Stimulated activated memory B cell treated with anti-CD40 and anti-IgM and Interleukin-4, amounts not matched to agents 10 μg/mL and 1 μg/mL and 100 μg/mL, for 72 hours (primary cell): ENCODE measurements around the gene RNASEH2B.

Experiments used
- ATAC-seq: fragments of 150-1000 bp; cut with Tn5 transposase; 2 replicates; pipeline ENCODE4 v1.10.0; 2021
- H3K27ac Mint-ChIP-seq: one replicate; pipeline ENCODE4 v1.8.0; 2022; ENCODE audit warnings: mild to moderate bottlenecking, mixed read lengths
- H3K27me3 Mint-ChIP-seq: one replicate; pipeline ENCODE4 v1.8.0; 2022; ENCODE audit warnings: mixed read lengths
- H3K36me3 Mint-ChIP-seq: one replicate; pipeline ENCODE4 v1.8.0; 2022; ENCODE audit warnings: mixed read lengths
- H3K4me1 Mint-ChIP-seq: one replicate; pipeline ENCODE4 v1.8.0; 2022; ENCODE audit warnings: mixed read lengths
- H3K4me3 Mint-ChIP-seq: one replicate; pipeline ENCODE4 v1.8.0; 2022; ENCODE audit warnings: mild to moderate bottlenecking, moderate library complexity, mixed read lengths
- H3K9me3 Mint-ChIP-seq: one replicate; pipeline ENCODE4 v1.8.0; 2022; ENCODE audit warnings: mixed read lengths

Gene RNASEH2B

DNA sequence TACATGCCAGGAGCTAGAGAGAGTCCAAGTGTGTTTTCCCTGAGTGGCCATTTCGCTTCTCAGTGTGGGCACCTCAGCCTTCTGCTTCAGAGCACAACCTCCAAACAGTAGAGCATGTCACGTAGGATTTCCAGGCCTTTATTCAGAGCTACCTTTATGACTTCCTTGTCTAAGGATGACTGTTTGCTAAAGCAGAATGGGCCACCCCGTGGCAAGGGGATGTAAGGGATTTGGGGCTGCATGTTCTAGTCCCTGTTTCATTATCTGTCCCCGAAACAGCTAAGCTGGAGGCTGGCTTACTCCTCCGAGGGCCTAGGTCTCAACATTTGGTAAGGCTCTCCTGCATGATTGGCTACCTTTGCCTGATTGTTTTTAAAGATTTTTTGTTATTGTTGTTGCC, 6.0 kb downstream of the RNASEH2B start:
- no peaks in the 10 kb centered on the region for H3K9me3 Mint-ChIP-seq
- no peaks in the 10 kb centered on the region for H3K36me3 Mint-ChIP-seq
- peak overlapping the region; percentile 51 for H3K4me3 Mint-ChIP-seq

GRCh38 chr13:50916701-50917184, 7.2 kb downstream of the RNASEH2B start:
- ATAC-seq: peak; percentile 50
- peaks cover 71% of the 10 kb centered on the region for H3K4me1 Mint-ChIP-seq
- peak overlapping the region; percentile 65 for H3K4me3 Mint-ChIP-seq
- H3K27me3 Mint-ChIP-seq: no peaks in the 10 kb centered on the region
- peaks cover 2% of the 10 kb centered on the region for H3K36me3 Mint-ChIP-seq
- H3K27ac Mint-ChIP-seq: peak overlapping the region; percentile 91
- H3K9me3 Mint-ChIP-seq: no peaks in the 10 kb centered on the region

More for the DNA sequence above, 6.0 kb downstream of the RNASEH2B start:
- Mint-ChIP-seq H3K27me3 (no peaks in the 10 kb centered on the region), H3K4me1 (peaks cover 82% of the 10 kb centered on the region), H3K27ac (peak overlapping the region; percentile 91)
- peak; percentile 53 for ATAC-seq

DNA sequence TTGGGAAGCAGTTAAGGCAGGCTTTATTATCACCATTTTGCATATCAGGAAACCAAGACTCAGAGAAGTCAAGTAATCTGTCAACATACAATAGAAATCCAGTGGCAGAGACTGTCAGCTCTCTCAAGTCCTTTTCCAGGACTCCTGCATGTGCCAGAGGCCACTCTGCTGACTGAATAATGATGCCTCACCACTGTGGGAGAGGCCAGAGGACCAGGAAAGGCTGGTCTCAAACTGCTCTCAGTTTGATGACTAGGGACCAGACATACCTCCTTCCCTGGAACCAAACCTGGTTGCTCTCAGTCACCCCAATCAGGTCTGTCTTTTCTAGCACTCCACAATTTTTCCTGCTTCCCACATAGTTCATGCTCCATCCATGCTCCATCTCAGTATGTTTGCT, 8.0 kb downstream of the RNASEH2B start:
- Mint-ChIP-seq H3K4me3 (no peak overlapping the region), H3K27ac (peak overlapping the region; percentile 91), H3K9me3 (peaks cover 4% of the 10 kb centered on the region), H3K36me3 (peaks cover 10% of the 10 kb centered on the region), H3K27me3 (no peaks in the 10 kb centered on the region), H3K4me1 (peaks cover 62% of the 10 kb centered on the region)
- ATAC-seq: no peak

- peaks cover 20% of the 10 kb centered on the region for H3K36me3 Mint-ChIP-seq
- H3K4me3 Mint-ChIP-seq: no peak overlapping the region
- H3K27ac Mint-ChIP-seq: peak overlapping the region; percentile 91
- no peaks in the 10 kb centered on the region for H3K27me3 Mint-ChIP-seq
- H3K9me3 Mint-ChIP-seq: peaks cover 9% of the 10 kb centered on the region
- no peak for ATAC-seq
- peaks cover 61% of the 10 kb centered on the region for H3K4me1 Mint-ChIP-seq
These were observed 9.0 kb downstream of the RNASEH2B start for GRCh38 chr13:50918567-50918966.

GRCh38 chr13:50919277-50919676, 9.7 kb downstream of the RNASEH2B start:
- no peak overlapping the region for H3K4me3 Mint-ChIP-seq

DNA sequence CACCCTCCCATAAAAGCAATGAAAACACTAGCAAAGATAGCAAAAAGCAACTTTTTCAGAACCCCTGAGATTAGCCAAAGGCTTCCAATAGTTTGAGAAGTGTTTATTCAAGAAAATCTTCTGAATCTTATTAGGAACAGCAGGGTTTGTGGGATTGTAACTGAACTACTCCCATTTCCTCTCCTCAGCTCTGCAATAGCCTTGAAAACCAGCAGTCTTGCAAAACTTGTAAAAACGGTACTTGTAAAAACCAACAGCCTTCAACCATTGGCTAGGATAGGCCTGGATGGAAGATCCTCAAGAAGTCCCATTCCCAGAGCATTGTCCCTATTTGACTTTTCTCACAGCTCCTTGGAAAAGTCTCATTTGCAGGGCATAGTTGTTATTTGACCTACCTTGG, 12.1 kb downstream of the RNASEH2B start:
- H3K4me1 Mint-ChIP-seq: peaks cover 51% of the 10 kb centered on the region
- ATAC-seq: no peak
- peaks cover 16% of the 10 kb centered on the region for H3K9me3 Mint-ChIP-seq
- peaks cover 44% of the 10 kb centered on the region for H3K36me3 Mint-ChIP-seq
- no peak overlapping the region for H3K4me3 Mint-ChIP-seq
- H3K27me3 Mint-ChIP-seq: no peaks in the 10 kb centered on the region
- H3K27ac Mint-ChIP-seq: no peak overlapping the region

More at GRCh38 chr13:50919277-50919676, 9.7 kb downstream of the RNASEH2B start:
- ATAC-seq: no peak
- Mint-ChIP-seq H3K27ac (peak overlapping the region; percentile 91), H3K4me1 (peaks cover 59% of the 10 kb centered on the region), H3K9me3 (peaks cover 11% of the 10 kb centered on the region), H3K27me3 (no peaks in the 10 kb centered on the region), H3K36me3 (peaks cover 27% of the 10 kb centered on the region)

GRCh38 chr13:50923272-50923671, 13.7 kb downstream of the RNASEH2B start:
- no peak for ATAC-seq
- H3K36me3 Mint-ChIP-seq: peaks cover 44% of the 10 kb centered on the region
- no peaks in the 10 kb centered on the region for H3K27me3 Mint-ChIP-seq
- peaks cover 16% of the 10 kb centered on the region for H3K9me3 Mint-ChIP-seq
- peaks cover 40% of the 10 kb centered on the region for H3K4me1 Mint-ChIP-seq
- H3K4me3 Mint-ChIP-seq: no peak overlapping the region
- no peak overlapping the region for H3K27ac Mint-ChIP-seq

- ATAC-seq: no peak
- Mint-ChIP-seq H3K36me3 (peaks cover 47% of the 10 kb centered on the region), H3K4me1 (peaks cover 35% of the 10 kb centered on the region)
These were observed 14.4 kb downstream of the RNASEH2B start for GRCh38 chr13:50924025-50924424.

DNA sequence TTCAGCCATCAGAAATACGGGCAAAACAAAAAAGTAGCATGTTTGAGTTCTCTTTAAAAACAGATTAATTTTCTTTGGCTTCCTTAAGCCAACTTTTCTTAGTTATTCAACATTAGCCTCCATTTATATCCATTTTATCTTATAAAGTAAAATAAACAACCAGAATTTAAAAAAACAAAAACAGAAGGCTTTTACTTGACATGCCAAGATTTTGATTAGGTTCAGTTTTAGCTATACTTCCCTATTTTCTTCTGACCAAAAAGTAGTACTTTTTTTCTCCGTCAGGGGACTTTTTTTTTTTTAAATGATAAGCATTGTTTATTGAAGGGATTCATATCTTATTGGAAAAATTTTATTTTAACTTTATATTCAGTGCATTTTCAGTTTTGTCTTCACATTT, 18.1 kb downstream of the RNASEH2B start:
- Mint-ChIP-seq H3K27me3 (no peaks in the 10 kb centered on the region), H3K9me3 (peaks cover 11% of the 10 kb centered on the region), H3K4me1 (peaks cover 29% of the 10 kb centered on the region), H3K4me3 (no peak overlapping the region), H3K27ac (no peak overlapping the region), H3K36me3 (peaks cover 49% of the 10 kb centered on the region)
- no peak for ATAC-seq

More at GRCh38 chr13:50924025-50924424, 14.4 kb downstream of the RNASEH2B start:
- Mint-ChIP-seq H3K27ac (no peak overlapping the region), H3K4me3 (no peak overlapping the region), H3K27me3 (no peaks in the 10 kb centered on the region), H3K9me3 (peaks cover 16% of the 10 kb centered on the region)

DNA sequence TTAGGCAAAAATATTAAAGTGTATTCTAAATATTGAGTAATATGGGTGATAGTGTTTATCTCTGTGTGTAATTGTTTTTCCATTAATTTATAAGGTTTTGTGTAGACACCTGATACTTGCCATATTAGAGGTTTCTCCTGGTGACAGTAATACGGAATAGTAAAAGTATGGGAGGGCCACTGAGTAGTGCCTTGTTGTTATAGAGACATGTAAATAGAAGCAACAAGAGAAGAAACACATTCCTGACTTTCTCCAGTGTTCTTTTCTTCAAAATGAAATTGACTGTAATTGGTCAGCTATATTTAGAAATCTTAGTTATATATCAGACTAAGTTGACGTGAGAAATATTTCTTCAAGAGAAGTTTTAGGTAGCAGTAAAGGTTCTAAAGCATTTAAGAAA, 18.5 kb downstream of the RNASEH2B start:
- Mint-ChIP-seq H3K4me1 (peaks cover 29% of the 10 kb centered on the region), H3K4me3 (no peak overlapping the region), H3K27me3 (no peaks in the 10 kb centered on the region), H3K9me3 (peaks cover 7% of the 10 kb centered on the region), H3K36me3 (peaks cover 49% of the 10 kb centered on the region), H3K27ac (no peak overlapping the region)
- ATAC-seq: no peak

- H3K27ac Mint-ChIP-seq: no peak overlapping the region
- H3K36me3 Mint-ChIP-seq: peaks cover 45% of the 10 kb centered on the region
- ATAC-seq: no peak
- H3K4me3 Mint-ChIP-seq: no peak overlapping the region
- H3K27me3 Mint-ChIP-seq: no peaks in the 10 kb centered on the region
- H3K9me3 Mint-ChIP-seq: peaks cover 7% of the 10 kb centered on the region
- H3K4me1 Mint-ChIP-seq: peaks cover 29% of the 10 kb centered on the region
These were observed 19.3 kb downstream of the RNASEH2B start for GRCh38 chr13:50928659-50929462.

GRCh38 chr13:50932091-50932490, 22.5 kb downstream of the RNASEH2B start:
- peaks cover 54% of the 10 kb centered on the region for H3K36me3 Mint-ChIP-seq
- H3K27ac Mint-ChIP-seq: no peak overlapping the region
- H3K27me3 Mint-ChIP-seq: no peaks in the 10 kb centered on the region
- H3K4me3 Mint-ChIP-seq: no peak overlapping the region
- peaks cover 5% of the 10 kb centered on the region for H3K9me3 Mint-ChIP-seq
- peaks cover 17% of the 10 kb centered on the region for H3K4me1 Mint-ChIP-seq
- no peak for ATAC-seq

- Mint-ChIP-seq H3K27ac (no peak overlapping the region), H3K27me3 (no peaks in the 10 kb centered on the region), H3K36me3 (peaks cover 63% of the 10 kb centered on the region), H3K4me3 (no peak overlapping the region), H3K4me1 (peaks cover 5% of the 10 kb centered on the region), H3K9me3 (peaks cover 5% of the 10 kb centered on the region)
- no peak for ATAC-seq
These were observed 25.3 kb downstream of the RNASEH2B start for GRCh38 chr13:50934735-50935435.

DNA sequence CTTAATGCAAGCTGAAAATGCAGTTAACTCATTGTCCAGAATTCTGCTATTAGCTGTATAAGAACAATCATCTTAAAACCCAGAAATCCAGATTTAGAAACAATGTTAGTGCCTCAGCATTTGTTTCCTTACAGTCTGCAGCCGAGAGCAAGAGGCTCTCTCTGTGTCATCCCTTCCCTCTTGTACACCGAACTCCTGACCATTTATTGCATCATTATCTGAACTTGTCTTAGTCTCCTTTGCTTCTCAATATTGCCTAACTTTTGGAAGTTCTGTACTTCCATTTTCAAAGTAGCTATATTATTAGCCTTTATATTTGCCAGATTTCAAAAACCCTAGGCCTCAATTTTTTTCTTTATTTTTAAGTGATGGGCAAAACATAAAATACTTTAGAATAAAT, 27.1 kb downstream of the RNASEH2B start:
- H3K36me3 Mint-ChIP-seq: peaks cover 76% of the 10 kb centered on the region

DNA sequence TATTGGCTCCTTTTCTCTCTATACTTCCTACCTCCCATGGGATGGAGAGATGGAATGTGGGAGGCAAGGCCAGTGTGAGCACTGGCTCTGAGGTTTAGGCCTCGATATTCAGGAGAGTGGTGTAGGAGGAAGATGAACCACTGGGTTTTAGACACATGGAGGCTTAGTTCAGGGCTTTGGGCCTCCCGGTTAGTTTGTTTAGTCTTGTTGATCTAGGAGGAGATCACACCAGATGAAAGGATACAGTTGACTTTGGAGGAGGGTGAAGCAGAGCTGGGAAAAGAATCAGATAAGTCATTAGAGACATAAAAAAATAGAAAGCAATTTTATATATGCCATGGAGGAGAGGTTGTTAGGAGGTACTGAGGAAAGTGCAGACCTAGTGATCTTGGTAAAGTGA, 30.9 kb downstream of the RNASEH2B start:
- ATAC-seq: no peak
- H3K27me3 Mint-ChIP-seq: no peaks in the 10 kb centered on the region
- H3K4me3 Mint-ChIP-seq: no peak overlapping the region
- H3K4me1 Mint-ChIP-seq: peaks cover 3% of the 10 kb centered on the region
- H3K27ac Mint-ChIP-seq: peak overlapping the region; percentile 10
- peaks cover 4% of the 10 kb centered on the region for H3K9me3 Mint-ChIP-seq
- H3K36me3 Mint-ChIP-seq: peaks cover 83% of the 10 kb centered on the region

More for the DNA sequence above, 27.1 kb downstream of the RNASEH2B start:
- no peak overlapping the region for H3K27ac Mint-ChIP-seq
- no peaks in the 10 kb centered on the region for H3K27me3 Mint-ChIP-seq
- H3K9me3 Mint-ChIP-seq: peaks cover 5% of the 10 kb centered on the region
- ATAC-seq: no peak
- H3K4me3 Mint-ChIP-seq: no peak overlapping the region
- H3K4me1 Mint-ChIP-seq: peaks cover 5% of the 10 kb centered on the region
